ENCODE data around the gene MBNL1. TPM values are rescaled to one million over a fixed set of nuclear protein-coding genes. Genes with fewer than 3 reads are reported as not detected.
A peak's percentile ranks its signal among the peaks of the same experiment; 100 is the strongest.

MBNL1 gene
- polyA plus RNA-seq, 3 donors: 190 to 204 (median 191) TPM

GRCh38 chr3:152455989-152456388, 187.3 kb downstream of the MBNL1 start:
- Mint-ChIP-seq H3K4me1 (peaks cover 4% of the 10 kb centered on the region), H3K9me3 (no peaks in the 10 kb centered on the region), H3K36me3 (peaks cover 60 to 67% of the 10 kb centered on the region in 2 donors), H3K4me3 (no peak overlapping the region), H3K27me3 (ENCODE audit: low read depth in 3 of 3) (no peaks in the 10 kb centered on the region), H3K27ac (no peak overlapping the region)
- Histone ChIP-seq H2AFZ (ENCODE audit: insufficient read depth, low read depth, low read length, poor library complexity, severe bottlenecking) (no peak overlapping the region), H3K4me1 (ENCODE audit: control insufficient read depth in 1 of 2, insufficient read depth in 2 of 2, low read length in 2 of 2) (no peaks in the 10 kb centered on the region), H3K79me2 (ENCODE audit: insufficient read depth, low read length) (peaks cover 70% of the 10 kb centered on the region), H3K9me3 (replicated peaks in 1 of 2; ENCODE audit: control insufficient read depth in 1 of 2, insufficient read depth in 1 of 2, low read length in 2 of 2) (no peaks in the 10 kb centered on the region), H3K27ac (ENCODE audit: low read depth in 1 of 2, low read length in 2 of 2) (peak overlapping the region in 1 of 2 donors; percentile 44), H3K36me3 (replicated peaks in 1 of 2; ENCODE audit: control insufficient read depth in 1 of 2, insufficient read depth in 2 of 2, low read length in 2 of 2) (peaks cover 86 to 89% of the 10 kb centered on the region in 2 donors), H4K20me1 (ENCODE audit: insufficient read depth, low read length) (peaks cover 88% of the 10 kb centered on the region), H3K4me3 (replicated peaks in 1 of 3; ENCODE audit: low read depth in 2 of 3, low read length in 3 of 3) (no peak overlapping the region), H3K27me3 (ENCODE audit: control insufficient read depth in 2 of 2, insufficient read depth in 2 of 2, low read length in 2 of 2) (no peaks in the 10 kb centered on the region), H3K4me2 (replicated peaks; ENCODE audit: extremely low read depth, low read length, poor library complexity, severe bottlenecking) (no peak overlapping the region), H3K9ac (ENCODE audit: insufficient read depth, low read length, poor library complexity, severe bottlenecking) (no peak overlapping the region)
- no peak for DNase-seq
- 98% methylated on average over 8 of the region's 8 CpGs for WGBS (ENCODE audit: insufficient coverage)
- intact Hi-C loops (cut with micrococcal nuclease): no loop called here
- no peak for TF ChIP-seq CTCF (IDR thresholded peaks at IDR 0.05)

GRCh38 chr3:152457500-152458375, 189.0 kb downstream of the MBNL1 start:
- H4K20me1 ChIP-seq (ENCODE audit: insufficient read depth, low read length): peaks cover 86% of the 10 kb centered on the region
- TF ChIP-seq CTCF (IDR thresholded peaks at IDR 0.05): no peak
- Mint-ChIP-seq H3K36me3 (peaks cover 52 to 66% of the 10 kb centered on the region in 2 donors), H3K4me1 (peaks cover 7% of the 10 kb centered on the region), H3K4me3 (no peak overlapping the region), H3K27ac (peak overlapping the region in 1 of 7 donors; percentile 80), H3K9me3 (no peaks in the 10 kb centered on the region), H3K27me3 (ENCODE audit: low read depth in 3 of 3) (no peaks in the 10 kb centered on the region)
- no peak overlapping the region for H3K4me3 ChIP-seq (replicated peaks in 1 of 3; ENCODE audit: low read depth in 2 of 3, low read length in 3 of 3)
- H3K27me3 ChIP-seq (ENCODE audit: control insufficient read depth in 2 of 2, insufficient read depth in 2 of 2, low read length in 2 of 2): no peaks in the 10 kb centered on the region
- peaks cover 52% of the 10 kb centered on the region for H3K79me2 ChIP-seq (ENCODE audit: insufficient read depth, low read length)
- no peak overlapping the region for H2AFZ ChIP-seq (ENCODE audit: insufficient read depth, low read depth, low read length, poor library complexity, severe bottlenecking)
- H3K4me1 ChIP-seq (ENCODE audit: control insufficient read depth in 1 of 2, insufficient read depth in 2 of 2, low read length in 2 of 2): peaks cover 0 to under 1% of the 10 kb centered on the region in 2 donors
- H3K27ac ChIP-seq (ENCODE audit: low read depth in 1 of 2, low read length in 2 of 2): peak overlapping the region in 1 of 2 donors; percentile 28
- no peak for DNase-seq
- peaks cover 85 to 89% of the 10 kb centered on the region in 2 donors for H3K36me3 ChIP-seq (replicated peaks in 1 of 2; ENCODE audit: control insufficient read depth in 1 of 2, insufficient read depth in 2 of 2, low read length in 2 of 2)
- no peaks in the 10 kb centered on the region for H3K9me3 ChIP-seq (replicated peaks in 1 of 2; ENCODE audit: control insufficient read depth in 1 of 2, insufficient read depth in 1 of 2, low read length in 2 of 2)
- no peak overlapping the region for H3K4me2 ChIP-seq (replicated peaks; ENCODE audit: extremely low read depth, low read length, poor library complexity, severe bottlenecking)
- no peak overlapping the region for H3K9ac ChIP-seq (ENCODE audit: insufficient read depth, low read length, poor library complexity, severe bottlenecking)
- intact Hi-C loops (cut with micrococcal nuclease): no loop called here
- 86% methylated on average over 4 of the region's 7 CpGs for whole genome bisulfite sequencing (ENCODE audit: insufficient coverage)
